Adrenal gland (tissue), 5 donors: ENCODE data around the gene MYO1E.
"Not testable (repeated sequence)": the region's sequence is repeated elsewhere in the genome, so short reads cannot be mapped to it uniquely, and the experiment has no call there.

Experiments
- POLR2A ChIP-seq, 2 donors: fragments of 450-650 bp; IDR thresholded peaks; one replicate each; pipeline ENCODE4 v1.6.1; 2017; ENCODE audit warnings: antibody characterized with exemption in 2 of 2, mild to moderate bottlenecking in 2 of 2, moderate library complexity in 1 of 2
- TF ChIP-seq, protein P1 (sequence below), 6 experiments: fragments of 450-650 bp in 4 of 6; fragments of 200-600 bp in 2 of 6; sonication (generic) in 1 of 6; IDR thresholded peaks; 1 replicate in 5 of 6; 2 replicates in 1 of 6; pipeline versions ENCODE4 v1.5.1 to v1.8.0; 2016 to 2021; ENCODE audit warnings: antibody characterized with exemption in 6 of 6, mild to moderate bottlenecking in 2 of 6, moderate library complexity in 1 of 6
- donor health status: DM: no; HTN: no; CAD: no.

DNA sequence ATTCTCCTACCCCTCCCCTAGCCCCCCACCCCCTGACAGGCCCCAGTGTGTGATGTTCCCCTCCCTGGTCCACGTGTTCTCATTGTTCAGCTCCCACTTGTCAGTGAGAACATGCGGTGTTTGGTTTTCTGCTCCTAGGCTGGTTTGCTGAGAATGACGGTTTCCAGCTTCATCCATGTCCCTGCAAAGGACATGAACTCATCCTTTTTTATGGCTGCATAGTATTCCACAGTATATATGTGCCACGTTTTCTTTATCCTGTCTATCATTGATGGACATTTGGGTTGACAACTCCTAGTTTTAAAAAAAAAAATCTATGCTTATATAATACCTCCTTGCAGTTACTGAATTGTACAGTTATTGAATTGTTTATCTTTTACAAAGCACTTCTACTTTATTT is 35.9 kb downstream of the MYO1E start:
- TF ChIP-seq, protein P1, sequence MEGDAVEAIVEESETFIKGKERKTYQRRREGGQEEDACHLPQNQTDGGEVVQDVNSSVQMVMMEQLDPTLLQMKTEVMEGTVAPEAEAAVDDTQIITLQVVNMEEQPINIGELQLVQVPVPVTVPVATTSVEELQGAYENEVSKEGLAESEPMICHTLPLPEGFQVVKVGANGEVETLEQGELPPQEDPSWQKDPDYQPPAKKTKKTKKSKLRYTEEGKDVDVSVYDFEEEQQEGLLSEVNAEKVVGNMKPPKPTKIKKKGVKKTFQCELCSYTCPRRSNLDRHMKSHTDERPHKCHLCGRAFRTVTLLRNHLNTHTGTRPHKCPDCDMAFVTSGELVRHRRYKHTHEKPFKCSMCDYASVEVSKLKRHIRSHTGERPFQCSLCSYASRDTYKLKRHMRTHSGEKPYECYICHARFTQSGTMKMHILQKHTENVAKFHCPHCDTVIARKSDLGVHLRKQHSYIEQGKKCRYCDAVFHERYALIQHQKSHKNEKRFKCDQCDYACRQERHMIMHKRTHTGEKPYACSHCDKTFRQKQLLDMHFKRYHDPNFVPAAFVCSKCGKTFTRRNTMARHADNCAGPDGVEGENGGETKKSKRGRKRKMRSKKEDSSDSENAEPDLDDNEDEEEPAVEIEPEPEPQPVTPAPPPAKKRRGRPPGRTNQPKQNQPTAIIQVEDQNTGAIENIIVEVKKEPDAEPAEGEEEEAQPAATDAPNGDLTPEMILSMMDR (IDR thresholded peaks at IDR 0.05), result not testable (repeated sequence)
- TF ChIP-seq POLR2A (IDR thresholded peaks at IDR 0.05), result not testable (repeated sequence)
